Omental fat pad (tissue), 4 donors: ENCODE data around the gene HYCC2. TPM values are rescaled to one million over a fixed set of nuclear protein-coding genes. Genes with fewer than 3 reads are reported as not detected.
"Not testable (repeated sequence)": the region's sequence is repeated elsewhere in the genome, so short reads cannot be mapped to it uniquely, and the experiment has no call there.

Experiments used
- ATAC-seq: fragments of 150-250 bp; one replicate; pipeline ENCODE4 v1.9.1; 2016; ENCODE audit warnings: mild to moderate bottlenecking, moderate library complexity; ENCODE audit not compliant: low FRiP score
- DNase-seq: peaks from one replicate; pipeline ENCODE4 v3.0.0-alpha.2; 2019; ENCODE audit warnings: low spot score
- total RNA-seq, 4 donors: library from RNA; depleted of rRNA; stranded (reverse); fragments of >200 nt; gene quantifications; one replicate each; pipeline ENCODE4 v1.1.0, GENCODE V29; 2016
- TF ChIP-seq, protein P1 (sequence below), 3 donors: fragments of 450-650 bp; IDR thresholded peaks; one replicate each; pipeline ENCODE4 v1.5.1; 2016 to 2017; ENCODE audit warnings: antibody characterized with exemption in 3 of 3, mild to moderate bottlenecking in 3 of 3, moderate library complexity in 2 of 3

HYCC2 gene
- total RNA-seq, 4 donors from 2014 or later: 17.1 to 36.9 (median 23.1) TPM

DNA sequence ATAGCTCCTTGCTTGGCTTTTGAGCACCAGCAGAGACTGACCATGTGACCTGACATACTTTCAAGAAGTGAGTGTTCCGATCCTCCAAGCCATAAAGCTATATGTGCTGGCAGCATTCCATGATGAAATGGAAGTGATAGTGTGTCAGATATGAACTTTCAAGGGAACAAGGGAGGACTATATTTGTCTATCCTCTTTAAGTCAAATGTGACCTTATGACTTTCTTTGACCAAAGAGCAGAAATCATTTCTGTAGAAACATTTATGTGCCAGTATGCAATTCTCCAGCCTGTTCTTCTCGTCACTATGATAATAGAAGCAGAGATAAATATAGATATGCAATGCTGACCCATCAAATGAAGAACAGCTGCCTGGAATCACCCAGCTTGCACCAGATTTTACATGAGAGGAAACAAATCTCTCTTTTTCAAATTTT, 14.4 kb downstream of the HYCC2 start:
- TF ChIP-seq, protein P1, sequence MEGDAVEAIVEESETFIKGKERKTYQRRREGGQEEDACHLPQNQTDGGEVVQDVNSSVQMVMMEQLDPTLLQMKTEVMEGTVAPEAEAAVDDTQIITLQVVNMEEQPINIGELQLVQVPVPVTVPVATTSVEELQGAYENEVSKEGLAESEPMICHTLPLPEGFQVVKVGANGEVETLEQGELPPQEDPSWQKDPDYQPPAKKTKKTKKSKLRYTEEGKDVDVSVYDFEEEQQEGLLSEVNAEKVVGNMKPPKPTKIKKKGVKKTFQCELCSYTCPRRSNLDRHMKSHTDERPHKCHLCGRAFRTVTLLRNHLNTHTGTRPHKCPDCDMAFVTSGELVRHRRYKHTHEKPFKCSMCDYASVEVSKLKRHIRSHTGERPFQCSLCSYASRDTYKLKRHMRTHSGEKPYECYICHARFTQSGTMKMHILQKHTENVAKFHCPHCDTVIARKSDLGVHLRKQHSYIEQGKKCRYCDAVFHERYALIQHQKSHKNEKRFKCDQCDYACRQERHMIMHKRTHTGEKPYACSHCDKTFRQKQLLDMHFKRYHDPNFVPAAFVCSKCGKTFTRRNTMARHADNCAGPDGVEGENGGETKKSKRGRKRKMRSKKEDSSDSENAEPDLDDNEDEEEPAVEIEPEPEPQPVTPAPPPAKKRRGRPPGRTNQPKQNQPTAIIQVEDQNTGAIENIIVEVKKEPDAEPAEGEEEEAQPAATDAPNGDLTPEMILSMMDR (IDR thresholded peaks at IDR 0.05): no peak
- DNase-seq (no peak), ATAC-seq (no peak)

DNA sequence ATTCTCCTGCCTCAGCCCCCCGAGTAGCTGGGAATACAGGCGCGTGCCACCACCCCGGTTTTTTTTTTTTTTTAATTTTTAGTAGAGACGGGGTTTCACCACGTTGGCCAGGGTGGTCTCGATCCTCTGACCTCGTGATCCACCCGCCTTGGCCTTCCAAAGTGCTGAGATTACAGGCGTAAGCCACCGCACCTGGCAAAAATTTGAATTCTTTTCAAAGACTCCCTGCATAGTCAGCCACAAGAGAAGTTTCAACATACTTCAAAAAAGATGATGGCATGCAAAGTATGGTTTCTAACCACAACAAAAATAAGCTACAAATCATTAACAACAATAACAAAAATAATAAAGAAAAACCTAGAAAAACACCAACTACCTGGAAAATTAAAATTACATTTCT, 22.0 kb downstream of the HYCC2 start:
- TF ChIP-seq, protein P1 (IDR thresholded peaks at IDR 0.05): no peak
- ATAC-seq (no peak), DNase-seq (no peak)

DNA sequence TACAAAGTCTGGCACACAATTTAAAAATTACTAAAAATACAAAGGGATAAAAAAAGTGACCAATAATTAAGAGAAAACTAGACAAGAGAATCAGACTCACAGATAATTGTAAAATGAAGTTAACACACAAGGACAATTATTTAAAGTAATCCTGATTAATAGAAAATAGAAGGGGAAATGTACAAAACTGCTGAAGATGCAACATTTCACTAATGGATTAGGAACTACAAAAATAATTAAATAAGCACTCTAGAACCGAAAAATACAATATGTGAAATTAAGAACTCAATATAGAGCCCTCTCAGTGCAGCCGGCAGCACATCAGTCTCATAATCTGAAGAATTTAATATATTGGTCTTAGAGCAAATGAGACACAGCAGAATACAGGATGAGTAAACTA, 24.6 kb downstream of the HYCC2 start:
- ATAC-seq: no peak
- TF ChIP-seq, protein P1 (IDR thresholded peaks at IDR 0.05): no peak
- no peak for DNase-seq

DNA sequence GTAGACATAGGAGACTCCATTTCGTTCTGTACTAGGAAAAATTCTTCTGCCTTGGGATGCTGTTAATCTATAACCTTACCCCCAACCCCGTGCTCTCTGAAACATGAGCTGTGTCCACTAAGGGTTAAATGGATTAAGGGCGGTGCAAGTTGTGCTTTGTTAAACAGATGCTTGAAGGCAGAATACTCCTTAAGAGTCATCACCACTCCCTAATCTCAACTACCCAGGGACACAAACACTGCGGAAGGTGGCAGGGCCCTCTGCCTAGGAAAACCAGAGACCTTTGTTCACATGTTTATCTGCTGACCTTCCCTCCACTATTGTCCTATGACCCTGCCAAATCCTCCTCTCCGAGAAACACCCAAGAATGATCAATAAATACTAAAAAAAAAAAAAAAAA, 28.4 kb downstream of the HYCC2 start:
- not testable (repeated sequence) for DNase-seq, ATAC-seq

DNA sequence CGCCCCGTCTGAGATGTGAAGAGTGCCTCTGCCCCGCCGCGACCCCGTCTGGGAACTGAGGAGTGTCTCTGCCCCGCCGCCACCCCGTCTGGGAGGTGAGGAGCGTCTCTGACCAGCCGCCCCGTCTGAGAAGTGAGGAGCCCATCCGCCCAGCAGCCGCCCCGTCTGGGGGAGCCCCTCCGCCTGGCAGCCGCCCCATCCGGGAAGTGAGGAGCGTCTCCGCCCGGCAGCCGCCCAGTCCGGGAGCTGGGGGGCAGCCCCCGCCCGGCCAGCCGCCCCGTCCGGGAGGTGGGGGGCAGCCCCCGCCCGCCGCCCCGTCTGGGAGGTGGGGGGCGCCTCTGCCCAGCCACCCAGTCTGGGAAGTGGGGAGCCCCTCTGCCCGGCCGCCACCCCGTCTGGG, 29.0 kb downstream of the HYCC2 start:
- not testable (repeated sequence) for DNase-seq, ATAC-seq

DNA sequence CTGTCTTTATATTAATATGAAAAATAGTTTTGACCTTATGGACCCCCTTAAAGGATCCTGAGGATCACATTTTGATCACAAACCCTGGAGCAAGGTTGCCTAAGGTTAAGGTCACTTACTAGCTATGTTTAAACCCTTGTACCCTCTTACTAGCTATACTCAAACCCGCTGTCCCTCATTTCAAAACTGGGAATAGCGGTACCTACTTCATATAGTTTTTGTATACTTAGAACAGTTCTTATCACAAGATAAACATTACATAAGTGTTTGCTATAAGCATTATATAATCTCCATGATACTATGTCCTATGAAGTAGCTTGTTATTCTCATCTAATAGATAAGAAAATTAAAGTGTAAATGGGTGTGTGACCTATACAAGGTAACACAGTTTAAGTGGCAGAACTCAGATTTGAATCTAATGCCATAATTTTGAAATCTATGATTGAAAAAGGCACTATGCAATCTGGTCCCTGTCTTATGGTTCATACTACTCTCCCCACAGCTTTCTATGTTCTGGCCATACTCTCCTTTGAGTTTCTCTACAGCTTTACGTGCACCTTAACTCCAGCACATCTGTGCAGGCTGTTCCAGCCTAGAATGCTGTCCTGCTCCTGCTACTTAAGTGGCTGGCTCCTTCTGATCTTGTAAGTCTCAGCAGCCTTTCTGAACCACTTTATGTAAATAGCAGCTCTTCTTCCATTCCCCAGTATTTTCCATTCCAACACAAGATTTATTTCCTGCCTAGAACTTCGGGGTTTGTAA, 30.4 kb downstream of the HYCC2 start:
- TF ChIP-seq, protein P1 (IDR thresholded peaks at IDR 0.05): no peak
- DNase-seq (no peak), ATAC-seq (no peak)

DNA sequence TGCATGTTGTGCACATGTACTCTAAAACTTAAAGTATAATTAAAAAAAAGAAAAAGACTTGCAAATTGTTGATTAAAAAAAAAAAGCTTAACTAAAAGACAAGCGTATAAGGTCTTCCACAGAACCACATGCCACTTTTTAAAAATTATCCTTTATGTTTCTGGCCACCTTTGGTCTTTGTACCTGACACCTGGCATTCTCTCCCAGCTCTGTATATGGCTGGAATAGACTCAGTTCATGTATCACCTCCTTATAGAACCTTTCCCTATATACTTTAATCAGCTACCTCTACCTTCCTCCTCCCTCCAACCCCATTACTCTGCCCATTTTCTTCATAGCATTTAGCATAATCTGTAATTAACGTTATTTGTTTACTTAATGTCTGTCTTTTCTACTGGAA, 32.6 kb downstream of the HYCC2 start:
- DNase-seq: no peak
- TF ChIP-seq, protein P1 (IDR thresholded peaks at IDR 0.05): no peak
- no peak for ATAC-seq

DNA sequence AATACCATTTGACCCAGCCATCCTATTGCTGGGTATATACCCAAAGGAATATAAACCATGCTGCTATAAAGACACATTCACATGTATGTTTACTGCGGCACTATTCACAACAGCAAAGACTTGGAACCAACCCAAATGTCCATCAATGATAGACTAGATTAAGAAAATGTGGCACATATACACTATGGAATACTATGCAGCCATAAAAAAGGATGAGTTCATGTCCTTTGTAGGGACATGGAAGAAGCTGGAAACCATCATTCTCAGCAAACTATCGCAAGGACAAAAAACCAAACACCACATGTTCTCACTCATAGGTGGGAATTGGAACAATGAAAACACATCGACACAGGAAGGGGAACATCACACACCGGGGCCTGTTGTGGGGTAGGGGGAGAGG, 33.1 kb downstream of the HYCC2 start:
- not testable (repeated sequence) for ATAC-seq, DNase-seq

DNA sequence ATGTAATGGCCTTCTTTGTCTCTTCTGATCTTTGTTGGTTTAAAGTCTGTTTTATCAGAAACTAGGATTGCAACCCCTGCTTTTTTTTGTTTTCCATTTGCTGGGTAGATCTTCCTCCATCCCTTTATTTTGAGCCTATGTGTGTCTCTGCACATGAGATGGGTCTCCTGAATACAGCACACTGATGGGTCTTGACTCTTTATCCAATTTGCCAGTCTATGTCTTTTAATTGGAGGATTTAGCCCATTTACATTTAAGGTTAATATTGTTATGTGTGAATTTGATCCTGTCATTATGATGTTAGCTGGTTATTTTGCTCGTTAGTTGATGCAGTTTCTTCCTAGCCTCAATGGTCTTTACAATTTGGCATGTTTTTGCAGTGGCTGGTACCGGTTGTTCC, 37.1 kb downstream of the HYCC2 start:
- not testable (repeated sequence) for ATAC-seq

More for the DNA sequence above, 37.1 kb downstream of the HYCC2 start:
- not testable (repeated sequence) for DNase-seq
